ENCODE results near the gene NTMT1. TPM values are rescaled to one million over a fixed set of nuclear protein-coding genes. Genes with fewer than 3 reads are reported as not detected.

NTMT1 gene
- total RNA-seq, 1 donor from 2014 or later: 24.6 TPM

- DNase-seq (ENCODE audit: low spot score): no peak
These were observed 47.6 kb downstream of the NTMT1 start for GRCh38 chr9:129673602-129674001.

- no peak for DNase-seq (ENCODE audit: low spot score)
These were observed 48.3 kb downstream of the NTMT1 start for GRCh38 chr9:129674229-129674628.

GRCh38 chr9:129675620-129676019 lies 49.7 kb downstream of the NTMT1 start:
- DNase-seq (ENCODE audit: low spot score): no peak

- DNase-seq (ENCODE audit: low spot score): no peak
These were observed 50.3 kb downstream of the NTMT1 start for GRCh38 chr9:129676287-129676686.

- DNase-seq (ENCODE audit: low spot score): no peak
These were observed 51.0 kb downstream of the NTMT1 start for GRCh38 chr9:129676975-129677374.

GRCh38 chr9:129677456-129677855 lies 51.5 kb downstream of the NTMT1 start:
- no peak for DNase-seq (ENCODE audit: low spot score)

GRCh38 chr9:129678844-129679243 lies 52.9 kb downstream of the NTMT1 start:
- DNase-seq (ENCODE audit: low spot score): no peak

GRCh38 chr9:129679537-129679936 lies 53.6 kb downstream of the NTMT1 start:
- DNase-seq (ENCODE audit: low spot score): no peak

- DNase-seq (ENCODE audit: low spot score): no peak
These were observed 56.0 kb downstream of the NTMT1 start for GRCh38 chr9:129681924-129682323.

GRCh38 chr9:129682381-129682780 lies 56.4 kb downstream of the NTMT1 start:
- DNase-seq (ENCODE audit: low spot score): no peak

GRCh38 chr9:129685220-129685932 lies 59.4 kb downstream of the NTMT1 start:
- no peak for DNase-seq (ENCODE audit: low spot score)

Other genes starting within 250 kb of the NTMT1 start
- not detected for gene C9orf50, start 5.1 kb upstream of the NTMT1 start, total RNA-seq
- gene ASB6, start 16.0 kb downstream of the NTMT1 start, total RNA-seq: 14.6 TPM
- 8.5 TPM for gene PRRX2, start 39.5 kb downstream of the NTMT1 start, total RNA-seq
- 14.1 TPM for gene PTGES, start 126.9 kb downstream of the NTMT1 start, total RNA-seq
- 16.7 TPM for gene TOR1B, start 177.0 kb downstream of the NTMT1 start, total RNA-seq
- 33.9 TPM for gene TOR1A, start 198.0 kb downstream of the NTMT1 start, total RNA-seq
- gene C9orf78, start 209.1 kb downstream of the NTMT1 start, total RNA-seq: 30.1 TPM
- gene USP20, start 209.3 kb downstream of the NTMT1 start, total RNA-seq: 16.8 TPM

Measured in mesenteric fat pad (tissue), 1 donor.